GM21360 (cell line): ENCODE measurements around the gene LYST.
"Not testable (repeated sequence)": the region's sequence is repeated elsewhere in the genome, so short reads cannot be mapped to it uniquely, and the experiment has no call there.

Source experiments
- ATAC-seq: cut with Tn5 transposase; IDR thresholded peaks from one replicate; pipeline ENCODE4 v1.9.1; 2021; ENCODE audit warnings: mild to moderate bottlenecking, moderate library complexity; ENCODE audit not compliant: unreplicated experiment

Gene LYST

DNA sequence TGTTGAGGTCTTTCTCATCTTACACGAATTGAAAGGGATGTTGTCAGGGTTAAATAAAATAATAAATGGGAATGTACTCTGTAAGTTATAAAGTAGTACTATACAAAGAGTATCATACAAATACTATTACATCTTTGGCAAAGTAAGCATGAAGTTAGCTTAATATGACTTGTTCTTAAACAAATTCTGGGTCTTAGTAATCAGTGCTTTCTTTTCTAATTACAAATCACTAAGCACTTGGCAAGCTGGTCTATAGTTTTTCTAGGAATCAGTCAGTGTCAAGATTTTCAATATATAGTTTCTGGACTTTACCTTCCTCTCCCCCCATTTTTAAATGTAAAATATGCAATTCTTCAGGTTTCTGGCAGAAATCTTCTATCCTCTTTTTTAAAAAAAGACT lies 6.9 kb downstream of the LYST start:
- no peak for ATAC-seq

- ATAC-seq = no peak
These were observed 7.9 kb downstream of the LYST start for GRCh38 chr1:235858766-235859165.

DNA sequence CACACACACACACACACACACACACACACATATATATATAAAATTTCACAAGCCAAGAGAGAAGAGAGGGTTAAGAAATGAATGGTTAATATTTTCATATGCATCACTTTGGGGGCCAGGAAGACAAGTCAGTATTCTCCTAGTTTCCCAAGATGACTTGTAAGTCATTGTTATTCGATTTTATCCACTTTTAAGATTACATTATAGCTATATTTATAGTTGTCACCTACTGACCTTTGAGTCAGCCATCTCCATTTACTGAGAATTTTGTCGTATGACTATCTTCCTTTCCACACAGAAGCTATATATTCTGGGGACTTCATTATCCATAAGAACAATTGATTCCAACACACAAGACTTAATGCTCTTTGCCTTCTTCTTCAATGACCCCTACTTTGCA lies 8.9 kb downstream of the LYST start:
- ATAC-seq = no peak

GRCh38 chr1:235855811-235856429 lies 10.8 kb downstream of the LYST start:
- peak; percentile 85 for ATAC-seq

DNA sequence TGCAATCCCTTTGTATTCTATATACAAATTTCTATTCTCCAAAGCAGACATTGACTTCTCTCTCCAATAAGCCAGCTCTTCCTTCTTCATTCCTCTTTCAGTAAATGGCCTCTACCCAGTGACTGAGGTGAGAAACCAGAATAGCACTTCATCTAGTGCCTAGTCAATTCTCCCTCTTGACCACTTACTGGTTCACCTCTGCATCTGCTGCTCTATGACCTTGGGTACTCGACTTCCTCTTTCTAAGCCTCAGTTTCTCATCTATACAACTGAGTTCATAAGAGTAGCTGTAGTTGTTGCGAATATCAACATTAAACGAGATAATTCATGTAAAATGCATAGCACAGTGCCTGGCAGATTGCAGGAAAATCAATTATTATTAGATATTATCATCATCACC lies 12.4 kb downstream of the LYST start:
- ATAC-seq = no peak

DNA sequence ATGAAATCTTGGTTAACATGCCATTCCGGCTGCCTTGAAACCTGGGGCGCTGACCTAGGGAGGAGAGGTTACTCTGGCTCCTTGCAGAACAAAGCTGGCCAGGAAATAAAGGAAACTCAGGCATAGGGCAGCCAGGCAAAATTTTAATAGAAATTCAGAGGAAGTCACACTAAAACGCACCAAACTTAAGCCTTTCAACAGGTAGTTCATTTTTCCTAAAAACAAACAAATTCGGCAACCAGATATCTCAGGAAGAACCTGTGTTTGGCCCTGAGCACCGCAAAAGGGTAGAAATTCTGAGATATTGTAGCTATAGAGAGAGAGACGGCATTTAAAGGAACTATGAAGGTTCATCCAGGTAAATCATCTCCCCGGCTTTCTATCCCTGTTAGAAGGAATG lies 13.1 kb downstream of the LYST start:
- no peak for ATAC-seq

DNA sequence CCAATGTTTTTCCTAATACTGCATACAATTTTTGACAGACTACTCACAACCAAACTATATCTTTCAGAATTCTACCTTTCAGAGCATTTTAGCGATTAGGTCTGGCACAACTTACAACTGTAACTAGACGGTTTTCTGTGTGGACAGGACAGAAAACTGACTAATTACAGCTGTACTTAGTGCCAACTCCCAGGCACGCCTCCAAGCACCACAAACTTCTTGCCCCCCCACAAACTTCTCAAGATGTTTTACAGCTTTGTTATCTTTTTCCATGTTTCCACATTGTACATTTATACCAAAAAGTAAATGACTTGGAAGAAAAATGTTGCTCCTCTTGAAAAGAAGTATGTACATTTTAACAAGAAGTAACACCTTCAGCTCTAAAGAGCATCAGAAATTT lies 13.8 kb downstream of the LYST start:
- no peak for ATAC-seq

GRCh38 chr1:235851939-235852338 lies 14.8 kb downstream of the LYST start:
- no peak for ATAC-seq

GRCh38 chr1:235848251-235848650 lies 18.5 kb downstream of the LYST start:
- ATAC-seq = not testable (repeated sequence)

DNA sequence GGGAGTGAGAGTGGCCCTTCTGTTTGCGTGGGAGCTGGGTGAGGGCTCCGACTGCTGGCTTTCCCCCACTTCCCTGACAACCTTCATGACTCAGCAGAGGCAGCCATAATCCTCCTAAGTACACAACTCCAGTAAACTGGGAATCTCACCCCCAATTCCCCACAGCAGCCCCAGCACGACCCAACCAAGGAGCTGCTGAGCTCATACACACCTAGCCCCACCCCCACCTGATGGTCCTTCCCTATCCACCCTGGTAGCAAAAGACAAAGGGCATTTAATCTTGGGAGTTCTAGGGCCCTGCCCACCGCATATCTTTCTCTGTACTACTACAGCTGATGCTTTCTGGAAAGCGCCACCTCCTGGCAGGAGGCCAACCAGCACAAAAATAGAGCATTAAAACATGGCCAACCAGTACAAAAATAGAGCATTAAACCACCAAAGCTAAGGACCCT lies 21.0 kb downstream of the LYST start:
- ATAC-seq = not testable (repeated sequence)

DNA sequence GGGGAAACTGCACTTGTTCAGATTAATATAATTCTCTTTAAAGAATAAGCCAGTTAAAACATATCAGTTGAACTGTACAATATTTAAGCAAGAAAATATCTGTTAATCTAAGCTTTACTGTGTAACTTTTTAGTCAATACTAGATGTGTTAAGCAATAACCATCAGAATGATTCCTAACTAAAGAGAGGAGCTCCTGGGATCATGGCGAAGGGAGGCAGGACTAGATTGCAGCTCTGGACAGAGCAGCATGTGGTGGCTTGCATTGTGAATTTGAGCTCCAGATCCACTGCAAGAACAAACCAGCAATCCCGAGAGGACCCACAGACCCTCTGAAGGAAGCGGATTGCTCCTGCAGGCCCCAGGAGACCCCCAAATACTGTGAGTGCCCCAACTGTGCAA lies 21.9 kb downstream of the LYST start:
- no peak for ATAC-seq

- ATAC-seq = peak; percentile 57
These were observed 23.2 kb downstream of the LYST start for GRCh38 chr1:235843461-235843961.

- peak; percentile 86 for ATAC-seq
These were observed 24.7 kb downstream of the LYST start for GRCh38 chr1:235841938-235842545.

DNA sequence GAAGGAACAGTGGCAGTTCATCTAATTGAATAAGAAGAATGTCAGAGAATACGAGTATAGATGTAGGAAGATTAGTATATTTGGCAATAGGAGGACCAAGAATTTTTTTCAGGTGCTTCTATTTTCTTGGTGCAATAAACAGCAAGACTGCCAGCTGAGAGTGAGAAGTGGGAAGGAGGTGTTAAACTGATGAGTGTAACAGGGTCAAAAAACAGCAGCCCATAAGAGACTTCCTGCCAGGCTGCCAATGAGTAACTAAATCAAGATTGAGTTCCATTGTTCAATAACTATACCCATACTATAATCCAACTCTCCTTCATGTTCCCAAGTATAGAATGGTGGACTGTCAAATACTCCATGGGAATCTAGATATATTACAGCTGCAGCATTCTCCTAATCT lies 28.7 kb downstream of the LYST start:
- ATAC-seq = no peak

DNA sequence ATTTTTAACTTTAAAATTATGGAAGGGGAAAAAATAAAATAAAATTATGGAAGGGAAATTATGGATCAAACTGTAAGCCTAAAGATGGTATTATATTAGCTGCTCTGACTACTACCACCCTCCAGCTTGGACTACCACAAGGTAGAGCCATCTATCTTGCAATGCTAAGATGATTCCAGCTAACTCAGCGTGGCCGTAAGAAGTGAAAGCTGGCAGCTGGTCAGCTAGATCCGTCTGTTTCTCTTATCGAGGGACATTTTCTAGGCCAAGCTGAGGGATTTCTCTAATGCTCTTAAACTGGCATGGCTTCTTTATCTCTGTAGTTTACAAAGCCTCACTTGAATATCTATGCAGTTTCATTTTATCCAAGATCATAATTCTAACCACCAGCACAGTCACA lies 31.5 kb downstream of the LYST start:
- no peak for ATAC-seq

GRCh38 chr1:235834620-235835019 lies 32.1 kb downstream of the LYST start:
- ATAC-seq = no peak

- ATAC-seq = no peak
These were observed 34.7 kb downstream of the LYST start for GRCh38 chr1:235832011-235832410.

DNA sequence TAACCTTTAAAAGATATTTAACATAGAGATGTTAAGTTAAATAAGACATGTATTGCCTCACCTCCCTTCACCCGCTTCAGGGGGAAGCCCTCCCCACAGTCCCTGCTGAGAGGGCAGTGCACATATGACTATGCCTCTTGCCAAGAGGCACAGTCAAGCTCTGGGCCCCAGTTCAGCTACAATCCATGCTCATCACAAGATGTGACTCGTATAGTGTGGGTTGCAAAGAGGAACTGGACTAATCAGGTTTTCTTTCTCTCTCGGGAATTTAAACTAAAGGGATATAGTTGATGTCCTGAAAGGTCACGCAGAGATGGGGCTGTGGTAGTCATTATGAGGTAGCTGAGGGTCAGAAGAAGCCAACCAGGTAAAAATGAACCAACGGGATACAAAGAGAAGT lies 35.6 kb downstream of the LYST start:
- peak; percentile 98 for ATAC-seq

GRCh38 chr1:235826102-235826854 lies 40.4 kb downstream of the LYST start:
- no peak for ATAC-seq

- no peak for ATAC-seq
These were observed 41.5 kb downstream of the LYST start for GRCh38 chr1:235825229-235825628.

DNA sequence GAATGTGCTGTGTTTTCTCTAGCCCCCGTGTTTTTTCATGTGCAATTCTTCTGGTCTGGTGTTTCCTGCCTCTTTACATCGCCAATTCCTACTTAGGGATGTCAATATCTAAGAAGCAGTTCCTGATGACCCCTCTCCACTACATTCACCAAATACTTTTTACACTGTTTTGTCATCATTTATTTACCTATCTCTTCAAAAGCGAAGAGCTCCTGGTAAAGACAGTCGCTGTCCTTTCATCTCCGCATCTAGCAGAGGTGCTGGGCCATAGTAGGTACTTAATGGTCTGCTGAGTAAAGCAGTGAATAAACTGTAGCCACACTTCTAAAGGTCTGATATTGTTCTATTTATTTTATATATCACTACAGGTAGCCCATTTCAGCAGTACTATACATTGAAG lies 43.0 kb downstream of the LYST start:
- no peak for ATAC-seq

GRCh38 chr1:235822685-235823084 lies 44.0 kb downstream of the LYST start:
- ATAC-seq = no peak
